Measurements from ENCODE around the gene PDSS2. TPM values are rescaled to one million over a fixed set of nuclear protein-coding genes. Genes with fewer than 3 reads are reported as not detected.

PDSS2 gene
- total and polyA plus RNA-seq, 9 of the 15 experiments (the other 6 are each of a cell fraction or from before 2014, with no cell fraction given): 5.8 to 21.1 (median 12.0) TPM

- H3K4me3 ChIP-seq: no peak overlapping the region
- H3K9ac ChIP-seq (ENCODE audit: insufficient read depth in 1 of 2, low read depth in 2 of 2, low read length in 2 of 2): no peak overlapping the region
- no peak overlapping the region for H3K27ac ChIP-seq (ENCODE audit: extremely low read depth, low read depth, low read length)
- ChIA-PET POLR2A (no interaction called here), CTCF (ENCODE audit: low intra/inter-chr PET ratio) (no interaction called here)
- 86% methylated on average over 2 of the region's 2 CpGs for WGBS (ENCODE audit: insufficient coverage, low coverage, missing lambda C conversion rate)
- H3K27me3 ChIP-seq (ENCODE audit: control insufficient read depth in 2 of 2, insufficient read depth in 2 of 2, low read length in 2 of 2): no peaks in the 10 kb centered on the region
- no peak for TF ChIP-seq ZNF232 (CRISPR knock-in tag; IDR thresholded peaks at IDR 0.05)
- no peak for TF ChIP-seq ETS1 (conservative IDR thresholded peaks at IDR 0.05; ENCODE audit: control insufficient read depth, low read depth, low read length)
- TF ChIP-seq MYNN (IDR thresholded peaks at IDR 0.05): 0 out of 2 replicates have a peak, but pooled peaks have one; percentile 23
- no peak for TF ChIP-seq MYNN (CRISPR knock-in tag; IDR thresholded peaks at IDR 0.05)
- FAIRE-seq (no peak), DNase-seq (ENCODE audit: extremely low read depth in 1 of 4, low spot score in 3 of 4) (no peak), ATAC-seq (no peak)
- no peaks in the 10 kb centered on the region; the same call in 1 of the 2 replicates for H3K9me3 ChIP-seq (replicated peaks; ENCODE audit: control insufficient read depth, insufficient read depth, low read depth, low read length)
- no TSS peak for BruUV-seq (replicated peaks)
- H2AFZ ChIP-seq (ENCODE audit: low read depth, low read length): no peak overlapping the region
- 0 out of 5 replicates have a peak, but pooled peaks cover 0 to 4% of the 10 kb centered on the region in 2 experiments for H3K4me1 ChIP-seq (replicated peaks in 1 of 2; ENCODE audit: control insufficient read depth in 2 of 2, insufficient read depth in 2 of 2, low read length in 2 of 2)
- no peaks in the 10 kb centered on the region for H4K20me1 ChIP-seq (replicated peaks; ENCODE audit: control insufficient read depth, insufficient read depth, low read length)
- H3K36me3 ChIP-seq (ENCODE audit: control insufficient read depth, insufficient read depth, low read length): no peaks in the 10 kb centered on the region
- no peaks in the 10 kb centered on the region for H3K9me1 ChIP-seq (ENCODE audit: control insufficient read depth, insufficient read depth, low read length)
- intact Hi-C loops (cut with micrococcal nuclease): no loop called here
- 0 out of 3 replicates have a peak, but pooled peaks cover 2% of the 10 kb centered on the region for H3K79me2 ChIP-seq (ENCODE audit: control insufficient read depth, insufficient read depth, low read length)
- in situ Hi-C loops (cut with MboI): no loop called here
- no peak overlapping the region for H3K4me2 ChIP-seq (ENCODE audit: insufficient read depth, low read length)
Observed at GRCh38 chr6:107409942-107410341, 49.4 kb downstream of the PDSS2 start.

- no peaks in the 10 kb centered on the region for H4K20me1 ChIP-seq (replicated peaks; ENCODE audit: control insufficient read depth, insufficient read depth, low read length)
- in situ Hi-C loops (cut with MboI): no loop called here
- intact Hi-C loops (cut with micrococcal nuclease): no loop called here
- ATAC-seq (no peak), FAIRE-seq (no peak), DNase-seq (ENCODE audit: extremely low read depth in 1 of 4, low spot score in 3 of 4) (no peak)
- POLR2A ChIA-PET: no interaction called here
- H3K4me3 ChIP-seq: no peak overlapping the region
- no peaks in the 10 kb centered on the region for H3K9me1 ChIP-seq (ENCODE audit: control insufficient read depth, insufficient read depth, low read length)
- WGBS (ENCODE audit: insufficient coverage, low coverage, missing lambda C conversion rate): 66% methylated on average over 3 of the region's 3 CpGs
- no peak overlapping the region for H3K27ac ChIP-seq (ENCODE audit: extremely low read depth, low read depth, low read length)
- 0 out of 3 replicates have a peak, but pooled peaks cover 2% of the 10 kb centered on the region for H3K79me2 ChIP-seq (ENCODE audit: control insufficient read depth, insufficient read depth, low read length)
- 0 out of 5 replicates have a peak, but pooled peaks cover 0 to 4% of the 10 kb centered on the region in 2 experiments for H3K4me1 ChIP-seq (replicated peaks in 1 of 2; ENCODE audit: control insufficient read depth in 2 of 2, insufficient read depth in 2 of 2, low read length in 2 of 2)
- H3K36me3 ChIP-seq (ENCODE audit: control insufficient read depth, insufficient read depth, low read length): no peaks in the 10 kb centered on the region
- no peak overlapping the region for H3K9ac ChIP-seq (ENCODE audit: insufficient read depth in 1 of 2, low read depth in 2 of 2, low read length in 2 of 2)
- no peak overlapping the region for H3K4me2 ChIP-seq (ENCODE audit: insufficient read depth, low read length)
- CTCF ChIA-PET (ENCODE audit: low intra/inter-chr PET ratio): no interaction called here
- BruUV-seq (replicated peaks): no TSS peak
- H3K27me3 ChIP-seq (ENCODE audit: control insufficient read depth in 2 of 2, insufficient read depth in 2 of 2, low read length in 2 of 2): no peaks in the 10 kb centered on the region
- H2AFZ ChIP-seq (ENCODE audit: low read depth, low read length): no peak overlapping the region
- H3K9me3 ChIP-seq (replicated peaks; ENCODE audit: control insufficient read depth, insufficient read depth, low read depth, low read length): no peaks in the 10 kb centered on the region; the same call in 1 of the 2 replicates
- TF ChIP-seq MYNN (IDR thresholded peaks at IDR 0.05) (no peak), MYNN (CRISPR knock-in tag; IDR thresholded peaks at IDR 0.05) (no peak), NFXL1 (CRISPR knock-in tag; IDR thresholded peaks at IDR 0.05) (no peak), KLF10 (CRISPR knock-in tag; IDR thresholded peaks at IDR 0.05) (no peak), ZNF263 (CRISPR knock-in tag; IDR thresholded peaks at IDR 0.05; ENCODE audit: borderline replicate concordance) (no peak), ZNF311 (CRISPR knock-in tag; IDR thresholded peaks at IDR 0.05) (no peak), U2AF2 (optimal IDR thresholded peaks at IDR 0.05; ENCODE audit: low read depth, low read length) (no peak), RBFOX2 (IDR thresholded peaks at IDR 0.05; ENCODE audit: low read depth, low read length) (no peak), ZNF76 (CRISPR knock-in tag; IDR thresholded peaks at IDR 0.05; ENCODE audit: borderline replicate concordance) (no peak), PCBP1 (IDR thresholded peaks at IDR 0.05; ENCODE audit: low read depth, low read length, poor library complexity, severe bottlenecking) (no peak)
Observed at GRCh38 chr6:107408714-107409113, 50.6 kb downstream of the PDSS2 start.
